GM12878 (cell line): Measurements from ENCODE around the gene BMAL2. TPM values are rescaled to one million over a fixed set of nuclear protein-coding genes. Genes with fewer than 3 reads are reported as not detected.

Experiments
- CREM ChIP-seq: IDR thresholded peaks from 2 replicates; pipeline ENCODE4 v1.6.1; 2014; ENCODE audit warnings: antibody characterized with exemption, low read depth
- JUNB ChIP-seq: IDR thresholded peaks from 2 replicates; pipeline ENCODE4 v1.6.1; 2016; ENCODE audit warnings: antibody characterized with exemption, mild to moderate bottlenecking
- MYB ChIP-seq: fragments of 150-350 bp; IDR thresholded peaks from 2 replicates; pipeline ENCODE4 v1.6.1; 2014; ENCODE audit warnings: mild to moderate bottlenecking, low read depth, low read length, borderline replicate concordance
- RB1 ChIP-seq: fragments of 450-650 bp; formaldehyde crosslinking; IDR thresholded peaks from 2 replicates; pipeline ENCODE4 v1.6.1; 2017; ENCODE audit warnings: mild to moderate bottlenecking, borderline replicate concordance
- SPI1 ChIP-seq: IDR thresholded peaks from 2 replicates; pipeline ENCODE4 v1.6.1; 2011; ENCODE audit warnings: low read depth, mild to moderate bottlenecking, low read length, moderate library complexity, borderline replicate concordance; ENCODE audit not compliant: insufficient read depth
- polyA plus RNA-seq, 11 experiments: library from polyadenylated mRNA; depleted of rRNA in 4 of 11; unstranded in 6 of 11; stranded (reverse) in 5 of 11; fragments of >200 nt; fragmentation: Nextera tagmentation in 4 of 11; fragmentation: Illumina TruSeq in 1 of 11; extraction: Ambion mirVana in 4 of 11; extraction: Trizol in 1 of 11; gene quantifications; 1 replicate in 1 of 11; 2 replicates in 10 of 11; pipeline versions ENCODE4 v1.2.1 to v1.2.3, GENCODE V29; 2011 to 2016; ENCODE audit warnings: inconsistent platforms in 2 of 11, missing spikeins in 2 of 11, low read depth in 1 of 11
- total RNA-seq, 4 experiments: library from RNA; depleted of rRNA in 3 of 4; stranded (reverse); fragments of >200 nt in 3 of 4; fragmentation: Illumina TruSeq in 1 of 4; extraction: Trizol in 1 of 4; gene quantifications; 2 replicates each; pipeline versions ENCODE4 v1.2.1 to v1.2.3, GENCODE V29; 2013 to 2021
- TF ChIP-seq, protein P1 (sequence below): IDR thresholded peaks from 2 replicates; pipeline ENCODE4 v1.6.1; 2012; ENCODE audit warnings: low read length, inconsistent platforms
- TF ChIP-seq, protein P2 (sequence below): fragments of 450-650 bp; IDR thresholded peaks from 2 replicates; pipeline ENCODE4 v1.6.1; 2018; ENCODE audit warnings: borderline replicate concordance, mild to moderate bottlenecking; ENCODE audit not compliant: partially characterized antibody

The BMAL2 gene
- total and polyA plus RNA-seq, 10 of the 15 experiments (the other 5 are each of a cell fraction or from before 2014, with no cell fraction given), result 7.9 to 53.6 (median 35.5) TPM

DNA sequence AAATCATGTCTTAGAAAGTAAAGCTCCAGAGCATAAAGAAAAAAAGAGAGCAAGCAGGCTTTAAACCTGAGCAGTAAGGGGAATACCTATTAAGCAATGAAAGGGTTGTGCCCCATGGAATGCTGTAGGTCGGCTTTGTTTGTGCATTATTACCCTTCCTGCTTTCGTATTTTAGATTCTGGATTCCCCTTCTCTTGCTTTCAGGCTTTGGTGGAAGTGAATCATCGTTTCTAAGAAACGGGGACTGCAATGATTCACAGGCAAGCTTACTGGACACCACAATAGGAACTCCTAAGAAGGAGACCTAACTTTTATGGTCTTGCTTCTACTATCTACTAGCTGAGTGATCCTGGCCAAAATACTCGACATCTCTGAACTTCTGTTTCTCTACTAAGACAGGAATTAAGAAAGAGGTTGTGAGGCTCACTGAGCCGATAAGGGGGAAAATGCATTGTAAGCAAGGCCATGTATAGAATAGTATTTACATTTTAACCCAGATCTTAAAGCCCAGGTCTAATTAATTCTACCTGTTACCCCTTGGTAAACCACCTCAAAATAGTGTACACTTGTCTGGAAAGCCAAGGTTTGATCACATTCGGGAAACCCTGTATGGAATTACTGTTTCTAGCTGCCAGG, 1.2 kb upstream of the BMAL2 start (continued):
- TF ChIP-seq RB1, result no peak
- TF ChIP-seq MYB, result no peak
- TF ChIP-seq, protein P1, sequence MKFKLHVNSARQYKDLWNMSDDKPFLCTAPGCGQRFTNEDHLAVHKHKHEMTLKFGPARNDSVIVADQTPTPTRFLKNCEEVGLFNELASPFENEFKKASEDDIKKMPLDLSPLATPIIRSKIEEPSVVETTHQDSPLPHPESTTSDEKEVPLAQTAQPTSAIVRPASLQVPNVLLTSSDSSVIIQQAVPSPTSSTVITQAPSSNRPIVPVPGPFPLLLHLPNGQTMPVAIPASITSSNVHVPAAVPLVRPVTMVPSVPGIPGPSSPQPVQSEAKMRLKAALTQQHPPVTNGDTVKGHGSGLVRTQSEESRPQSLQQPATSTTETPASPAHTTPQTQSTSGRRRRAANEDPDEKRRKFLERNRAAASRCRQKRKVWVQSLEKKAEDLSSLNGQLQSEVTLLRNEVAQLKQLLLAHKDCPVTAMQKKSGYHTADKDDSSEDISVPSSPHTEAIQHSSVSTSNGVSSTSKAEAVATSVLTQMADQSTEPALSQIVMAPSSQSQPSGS, result 0 out of 2 replicates have a peak, but pooled peaks have one; percentile 17
- TF ChIP-seq JUNB, result peak; percentile 55; the same call in 1 of the 2 replicates
- TF ChIP-seq SPI1, result peak; percentile 30; the same call in 1 of the 2 replicates
- TF ChIP-seq, protein P2, sequence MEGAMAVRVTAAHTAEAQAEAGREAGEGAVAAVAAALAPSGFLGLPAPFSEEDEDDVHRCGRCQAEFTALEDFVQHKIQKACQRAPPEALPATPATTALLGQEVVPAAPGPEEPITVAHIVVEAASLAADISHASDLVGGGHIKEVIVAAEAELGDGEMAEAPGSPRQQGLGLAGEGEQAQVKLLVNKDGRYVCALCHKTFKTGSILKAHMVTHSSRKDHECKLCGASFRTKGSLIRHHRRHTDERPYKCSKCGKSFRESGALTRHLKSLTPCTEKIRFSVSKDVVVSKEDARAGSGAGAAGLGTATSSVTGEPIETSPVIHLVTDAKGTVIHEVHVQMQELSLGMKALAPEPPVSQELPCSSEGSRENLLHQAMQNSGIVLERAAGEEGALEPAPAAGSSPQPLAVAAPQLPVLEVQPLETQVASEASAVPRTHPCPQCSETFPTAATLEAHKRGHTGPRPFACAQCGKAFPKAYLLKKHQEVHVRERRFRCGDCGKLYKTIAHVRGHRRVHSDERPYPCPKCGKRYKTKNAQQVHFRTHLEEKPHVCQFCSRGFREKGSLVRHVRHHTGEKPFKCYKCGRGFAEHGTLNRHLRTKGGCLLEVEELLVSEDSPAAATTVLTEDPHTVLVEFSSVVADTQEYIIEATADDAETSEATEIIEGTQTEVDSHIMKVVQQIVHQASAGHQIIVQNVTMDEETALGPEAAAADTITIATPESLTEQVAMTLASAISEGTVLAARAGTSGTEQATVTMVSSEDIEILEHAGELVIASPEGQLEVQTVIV, result no peak
- TF ChIP-seq CREM, result peak; percentile 36; the same call in 1 of the 2 replicates
